Hepatocyte (in vitro differentiated cells): Measurements from ENCODE around the gene GATA2. TPM values are rescaled to one million over a fixed set of nuclear protein-coding genes. Genes with fewer than 3 reads are reported as not detected.

Experiments used
- DNase-seq: peaks from one replicate; pipeline ENCODE4 v3.0.0-alpha.2; 2016; ENCODE audit warnings: low spot score
- H2AFZ ChIP-seq: fragments of 200-600 bp; sonication (generic); 2 replicates; pipeline ENCODE4 v1.6.0; 2016; ENCODE audit warnings: antibody characterized with exemption, mild to moderate bottlenecking
- H3K27ac ChIP-seq: fragments of 200-600 bp; sonication (generic); 2 replicates; pipeline ENCODE4 v1.5.1; 2016; ENCODE audit warnings: mild to moderate bottlenecking
- H3K27me3 ChIP-seq: fragments of 200-600 bp; sonication (generic); 2 replicates; pipeline ENCODE4 v1.6.1; 2016
- H3K36me3 ChIP-seq: fragments of 200-600 bp; sonication (generic); replicated peaks from 2 replicates; pipeline ENCODE4 v1.5.1; 2016; ENCODE audit warnings: low read depth; ENCODE audit not compliant: insufficient read depth
- H3K4me1 ChIP-seq: fragments of 200-600 bp; sonication (generic); 2 replicates; pipeline ENCODE4 v1.5.1; 2016; ENCODE audit warnings: mild to moderate bottlenecking, moderate library complexity; ENCODE audit not compliant: insufficient read depth
- H3K4me2 ChIP-seq: fragments of 200-600 bp; sonication (generic); 2 replicates; pipeline ENCODE4 v1.6.0; 2016
- H3K4me3 ChIP-seq: fragments of 200-600 bp; sonication (generic); 2 replicates; pipeline ENCODE4 v1.5.1; 2016; ENCODE audit warnings: mild to moderate bottlenecking
- H3K79me2 ChIP-seq: fragments of 200-600 bp; sonication (generic); 2 replicates; pipeline ENCODE4 v1.6.0; 2017; ENCODE audit warnings: mild to moderate bottlenecking
- H3K9me2 ChIP-seq: fragments of 200-600 bp; sonication (generic); replicated peaks from 2 replicates; pipeline ENCODE4 v1.6.0; 2017; ENCODE audit warnings: mild to moderate bottlenecking; ENCODE audit not compliant: insufficient read depth
- H3K9me3 ChIP-seq: fragments of 200-600 bp; sonication (generic); 2 replicates; pipeline ENCODE4 v1.5.1; 2016; ENCODE audit warnings: low read depth, mild to moderate bottlenecking
- H4K20me1 ChIP-seq: fragments of 200-600 bp; sonication (generic); 2 replicates; pipeline ENCODE4 v1.6.0; 2016; ENCODE audit warnings: mild to moderate bottlenecking; ENCODE audit not compliant: insufficient read depth, poor library complexity, severe bottlenecking
- CTCF ChIP-seq: fragments of 200-600 bp; sonication (generic); IDR thresholded peaks from 2 replicates; pipeline ENCODE4 v1.5.1; 2016; ENCODE audit warnings: antibody characterized with exemption, mild to moderate bottlenecking; ENCODE audit not compliant: poor library complexity
- EZH2 ChIP-seq: fragments of 200-600 bp; sonication (generic); IDR thresholded peaks from 2 replicates; pipeline ENCODE4 v1.6.1; 2016; ENCODE audit warnings: antibody characterized with exemption, mild to moderate bottlenecking, borderline replicate concordance
- EZH2phosphoT487 ChIP-seq: fragments of 200-600 bp; sonication (generic); IDR thresholded peaks from one replicate; pipeline ENCODE4 v1.6.1; 2018; ENCODE audit warnings: antibody characterized with exemption, mild to moderate bottlenecking, low read depth, moderate library complexity; ENCODE audit not compliant: unreplicated experiment, severe bottlenecking
- WGBS: methylation state at CpG from one replicate; pipeline ENCODE4 v1.1.6; 2016; ENCODE audit warnings: low lambda C conversion rate; ENCODE audit errors: missing lambda C conversion rate; 5-methylcytosine and 5-hydroxymethylcytosine counted together
- polyA plus RNA-seq: library from polyadenylated mRNA; unstranded; fragments of >200 nt; fragmentation: Nextera tagmentation; extraction: Ambion mirVana; gene quantifications from 2 replicates; pipeline ENCODE4 v1.2.1, GENCODE V29; 2016
- total RNA-seq: library from RNA; depleted of rRNA; stranded (reverse); fragments of >200 nt; gene quantifications from 2 replicates; pipeline ENCODE4 v1.2.3, GENCODE V29; 2014

GATA2 gene
- total and polyA plus RNA-seq, 2 experiments from 2014 or later, result 2.4 to 2.6 TPM

GRCh38 chr3:128523591-128523990 is 30.6 kb upstream of the GATA2 start:
- H3K9me2 ChIP-seq, result no peaks in the 10 kb centered on the region
- no peaks in the 10 kb centered on the region for H3K79me2 ChIP-seq
- TF ChIP-seq EZH2phosphoT487, result no peak
- TF ChIP-seq EZH2, result no peak
- TF ChIP-seq CTCF, result no peak
- no peaks in the 10 kb centered on the region for H4K20me1 ChIP-seq
- H3K27ac ChIP-seq, result no peak overlapping the region
- H3K9me3 ChIP-seq, result no peaks in the 10 kb centered on the region
- H3K27me3 ChIP-seq, result peaks cover 38% of the 10 kb centered on the region
- H2AFZ ChIP-seq, result no peak overlapping the region
- no peaks in the 10 kb centered on the region for H3K4me1 ChIP-seq
- no peak overlapping the region for H3K4me2 ChIP-seq
- 95% methylated on average over 16 of the region's 16 CpGs for WGBS
- no peak overlapping the region for H3K4me3 ChIP-seq
- H3K36me3 ChIP-seq, result no peaks in the 10 kb centered on the region
- DNase-seq, result no peak

GRCh38 chr3:128521715-128522114 is 28.7 kb upstream of the GATA2 start:
- no peak for DNase-seq
- H3K27me3 ChIP-seq, result peaks cover 34% of the 10 kb centered on the region
- no peaks in the 10 kb centered on the region for H3K4me1 ChIP-seq
- no peak overlapping the region for H3K4me3 ChIP-seq
- no peaks in the 10 kb centered on the region for H4K20me1 ChIP-seq
- H3K79me2 ChIP-seq, result no peaks in the 10 kb centered on the region
- no peak for TF ChIP-seq EZH2
- TF ChIP-seq CTCF, result no peak
- TF ChIP-seq EZH2phosphoT487, result no peak
- H3K9me3 ChIP-seq, result no peaks in the 10 kb centered on the region
- H2AFZ ChIP-seq, result no peak overlapping the region
- no peaks in the 10 kb centered on the region for H3K9me2 ChIP-seq
- H3K36me3 ChIP-seq, result no peaks in the 10 kb centered on the region
- WGBS, result 87% methylated on average over 1 of the region's 1 CpG
- no peak overlapping the region for H3K27ac ChIP-seq
- H3K4me2 ChIP-seq, result no peak overlapping the region

- no peak overlapping the region for H2AFZ ChIP-seq
- DNase-seq, result no peak
- H3K79me2 ChIP-seq, result no peaks in the 10 kb centered on the region
- no peak overlapping the region for H3K4me3 ChIP-seq
- no peak for TF ChIP-seq CTCF
- no peak for TF ChIP-seq EZH2phosphoT487
- no peak for TF ChIP-seq EZH2
- no peaks in the 10 kb centered on the region for H3K9me2 ChIP-seq
- 76% methylated on average over 12 of the region's 12 CpGs for WGBS
- no peaks in the 10 kb centered on the region for H3K9me3 ChIP-seq
- no peaks in the 10 kb centered on the region for H3K36me3 ChIP-seq
- H3K4me1 ChIP-seq, result no peaks in the 10 kb centered on the region
- no peak overlapping the region for H3K27ac ChIP-seq
- H3K27me3 ChIP-seq, result peaks cover 27% of the 10 kb centered on the region
- no peak overlapping the region for H3K4me2 ChIP-seq
- H4K20me1 ChIP-seq, result no peaks in the 10 kb centered on the region
Measured at GRCh38 chr3:128518587-128519490, 25.8 kb upstream of the GATA2 start.
